AG04450 (cell line): ENCODE results near the gene SLC11A1. TPM values are rescaled to one million over a fixed set of nuclear protein-coding genes. Genes with fewer than 3 reads are reported as not detected.

Experiments used
- CTCF ChIA-PET: fragments of 300-600, 350-600 bp; formaldehyde crosslinking; extraction: SDS; loops from one replicate; lab custom pipeline; 2022; ENCODE audit warnings: antibody characterized with exemption, inconsistent platforms; lab: Charles Lee
- POLR2A ChIA-PET: fragments of 350-600 bp; formaldehyde crosslinking; extraction: SDS; loops from one replicate; lab custom pipeline; 2021; ENCODE audit warnings: antibody characterized with exemption, inconsistent platforms; lab: Yijun Ruan, JAX
- DNase-seq: peaks from one replicate; pipeline ENCODE4 v3.0.0-alpha.2; 2011; ENCODE audit warnings: low read depth, low spot score
- H3K27ac ChIP-seq: one replicate; pipeline ENCODE4 v1.5.1; 2012; ENCODE audit warnings: low read depth, low read length, control low read depth
- H3K27me3 ChIP-seq: one replicate; pipeline ENCODE4 v1.6.0; 2012; ENCODE audit warnings: low read length; ENCODE audit not compliant: control insufficient read depth, insufficient read depth
- H3K4me3 ChIP-seq: 2 replicates; pipeline ENCODE4 v1.5.1; 2011; ENCODE audit warnings: mild to moderate bottlenecking, low read depth, low read length, control low read depth
- H3K9me3 ChIP-seq: 2 replicates; pipeline ENCODE4 v1.5.1; 2012; ENCODE audit warnings: low read length; ENCODE audit not compliant: control insufficient read depth, insufficient read depth
- CTCF ChIP-seq: IDR thresholded peaks from 2 replicates; pipeline ENCODE4 v1.5.1; 2011; ENCODE audit warnings: low read depth, low read length, control low read depth, inconsistent platforms
- polyA minus RNA-seq: library from RNA; depleted of rRNA, polyadenylated mRNA; stranded (reverse); fragments of >200 nt; gene quantifications from 2 replicates; pipeline ENCODE4 v1.2.3, GENCODE V29; 2011; rRNA and poly(A)+ RNA removed
- polyA plus RNA-seq: library from polyadenylated mRNA; depleted of rRNA; stranded (reverse); fragments of >200 nt; gene quantifications from 2 replicates; pipeline ENCODE4 v1.2.3, GENCODE V29; 2011; rRNA removed

Gene SLC11A1
- polyA plus RNA-seq, result 0.04 TPM in 1 of 2 replicates, not detected in the other
- polyA minus RNA-seq, result 0.14 TPM in 1 of 2 replicates, not detected in the other

- ChIA-PET CTCF (no interaction called here), POLR2A (no interaction called here)
- no peak for TF ChIP-seq CTCF
- Histone ChIP-seq H3K27ac (no peak within 1 kb of the TSS), H3K4me3 (no peak within 1 kb of the TSS), H3K27me3 (peaks cover 22% of the 10 kb centered on the region), H3K9me3 (no peaks in the 10 kb centered on the region)
- no peak for DNase-seq
Measured at GRCh38 chr2:218381916-218382366, at the start of gene SLC11A1. Gene SLC11A1 (plus strand): TSS chr2:218382273. CDS start chr2:218382369, 96 bp downstream.

GRCh38 chr2:218332288-218332687 lies 49.8 kb upstream of the SLC11A1 start:
- no peak for TF ChIP-seq CTCF
- no peak overlapping the region for H3K4me3 ChIP-seq
- POLR2A ChIA-PET, result no interaction called here
- no peak for DNase-seq
- peaks cover 2% of the 10 kb centered on the region for H3K27me3 ChIP-seq
- CTCF ChIA-PET, result interaction anchor here (0.7 kb wide), 1 partner anchor 52 kb away, joined by 4 read pairs; no protein-coding TSS in a partner anchor
- H3K27ac ChIP-seq, result no peak overlapping the region
- no peaks in the 10 kb centered on the region for H3K9me3 ChIP-seq

- ChIA-PET POLR2A (no interaction called here), CTCF (interaction anchor here (0.7 kb wide), 1 partner anchor 53 kb away, joined by 4 read pairs; no protein-coding TSS in a partner anchor)
- H3K9me3 ChIP-seq, result no peaks in the 10 kb centered on the region
- no peak overlapping the region for H3K27ac ChIP-seq
- no peak for TF ChIP-seq CTCF
- no peak for DNase-seq
- H3K4me3 ChIP-seq, result no peak overlapping the region
- H3K27me3 ChIP-seq, result peaks cover 2% of the 10 kb centered on the region
Measured at GRCh38 chr2:218332920-218333645, 49.0 kb upstream of the SLC11A1 start.

GRCh38 chr2:218334531-218334930 lies 47.5 kb upstream of the SLC11A1 start:
- no peak overlapping the region for H3K4me3 ChIP-seq
- ChIA-PET CTCF (interaction anchor here (0.8 kb wide), 1 partner anchor 42 kb away, joined by 3 read pairs; no protein-coding TSS in a partner anchor), POLR2A (no interaction called here)
- no peak overlapping the region for H3K27ac ChIP-seq
- H3K9me3 ChIP-seq, result no peaks in the 10 kb centered on the region
- no peak for DNase-seq
- no peaks in the 10 kb centered on the region for H3K27me3 ChIP-seq
- TF ChIP-seq CTCF, result no peak

- no peaks in the 10 kb centered on the region for H3K27me3 ChIP-seq
- H3K27ac ChIP-seq, result no peak overlapping the region
- no peak for TF ChIP-seq CTCF
- H3K4me3 ChIP-seq, result no peak overlapping the region
- POLR2A ChIA-PET, result no interaction called here
- CTCF ChIA-PET, result no interaction called here
- no peak for DNase-seq
- no peaks in the 10 kb centered on the region; the same call in 1 of the 2 replicates for H3K9me3 ChIP-seq
Measured at GRCh38 chr2:218340656-218341055, 41.4 kb upstream of the SLC11A1 start.
